K562 (cell line): Measurements from ENCODE around the gene PPP1R12B.

ENCODE experiments used
- CC2D1A ChIP-seq: fragments of 450-650 bp; IDR thresholded peaks from 2 replicates; pipeline ENCODE4 v1.6.1; 2017; ENCODE audit warnings: mild to moderate bottlenecking
- EP300 ChIP-seq: IDR thresholded peaks from 2 replicates; pipeline ENCODE4 v1.6.1; 2012; ENCODE audit warnings: low read length, improper control_type of control experiment
- EZH2 ChIP-seq: IDR thresholded peaks from 2 replicates; pipeline ENCODE4 v1.6.1; 2012; ENCODE audit warnings: low read depth, mild to moderate bottlenecking, inconsistent platforms, low read length, borderline replicate concordance
- JUN ChIP-seq, 2 experiments: sonication (generic) in 1 of 2; formaldehyde crosslinking in 1 of 2; IDR thresholded peaks; 2 replicates each; pipeline versions ENCODE4 v1.6.1 to v1.8.0; 2012 to 2022; ENCODE audit warnings: borderline replicate concordance in 2 of 2, mild to moderate bottlenecking in 2 of 2, improper control_type of control experiment in 1 of 2, low read depth in 1 of 2, low read length in 1 of 2, missing genetic modification reagents in 1 of 2
- JUND ChIP-seq, 2 experiments: IDR thresholded peaks; 2 replicates in 1 of 2; 3 replicates in 1 of 2; pipeline ENCODE4 v1.6.1; 2011; ENCODE audit warnings: borderline replicate concordance in 2 of 2, low read depth in 2 of 2, low read length in 2 of 2, improper control_type of control experiment in 1 of 2, missing biosample characterization in 1 of 2, missing genetic modification characterization in 1 of 2, missing genetic modification reagents in 1 of 2
- MAZ ChIP-seq, 2 experiments: fragments of 450-650 bp in 1 of 2; sonication (generic) in 1 of 2; formaldehyde crosslinking; IDR thresholded peaks in 1 of 2; conservative IDR thresholded peaks in 1 of 2; 2 replicates each; pipeline versions ENCODE4 v1.4.0 to v1.5.0; 2020; ENCODE audit warnings: mild to moderate bottlenecking in 1 of 2, missing genetic modification reagents in 1 of 2
- NFE2L1 ChIP-seq: fragments of 450-650 bp; IDR thresholded peaks from 2 replicates; pipeline ENCODE4 v1.6.1; 2016; ENCODE audit warnings: missing genetic modification characterization, low read depth, mild to moderate bottlenecking, missing compliant biosample characterization, moderate library complexity, borderline replicate concordance
- POLR2A ChIP-seq: fragments of 450-650 bp; conservative IDR thresholded peaks from 2 replicates; pipeline ENCODE4 v1.6.1; 2016
- ZNF121 ChIP-seq: sonication (generic); formaldehyde crosslinking; conservative IDR thresholded peaks from 2 replicates; pipeline ENCODE4 v1.8.0; 2022; ENCODE audit warnings: missing genetic modification reagents
- ZNF140 ChIP-seq: fragments of 250-450 bp; sonication (Bioruptor Pico); IDR thresholded peaks from 2 replicates; pipeline ENCODE4 v1.8.0; 2021; ENCODE audit warnings: moderate library complexity, mild to moderate bottlenecking, inconsistent platforms
- TF ChIP-seq, protein P1 (sequence below), 3 experiments: IDR thresholded peaks in 2 of 3; conservative IDR thresholded peaks in 1 of 3; 2 replicates each; pipeline ENCODE4 v1.5.1; 2011 to 2012; ENCODE audit warnings: low read length in 3 of 3, mild to moderate bottlenecking in 3 of 3, control low read depth in 2 of 3, improper control_type of control experiment in 1 of 3, inconsistent platforms in 1 of 3, low read depth in 1 of 3, mixed read lengths in 1 of 3, moderate library complexity in 1 of 3; ENCODE audit not compliant: insufficient read depth in 2 of 3
- TF ChIP-seq, protein P2 (sequence below): fragments of 450-650 bp; IDR thresholded peaks from 2 replicates; pipeline ENCODE4 v1.6.1; 2016
- TF ChIP-seq, protein P3 (sequence below): fragments of 450-650 bp; IDR thresholded peaks from 2 replicates; pipeline ENCODE4 v1.7.1; 2018; ENCODE audit warnings: mild to moderate bottlenecking, low read depth; ENCODE audit not compliant: partially characterized antibody

DNA sequence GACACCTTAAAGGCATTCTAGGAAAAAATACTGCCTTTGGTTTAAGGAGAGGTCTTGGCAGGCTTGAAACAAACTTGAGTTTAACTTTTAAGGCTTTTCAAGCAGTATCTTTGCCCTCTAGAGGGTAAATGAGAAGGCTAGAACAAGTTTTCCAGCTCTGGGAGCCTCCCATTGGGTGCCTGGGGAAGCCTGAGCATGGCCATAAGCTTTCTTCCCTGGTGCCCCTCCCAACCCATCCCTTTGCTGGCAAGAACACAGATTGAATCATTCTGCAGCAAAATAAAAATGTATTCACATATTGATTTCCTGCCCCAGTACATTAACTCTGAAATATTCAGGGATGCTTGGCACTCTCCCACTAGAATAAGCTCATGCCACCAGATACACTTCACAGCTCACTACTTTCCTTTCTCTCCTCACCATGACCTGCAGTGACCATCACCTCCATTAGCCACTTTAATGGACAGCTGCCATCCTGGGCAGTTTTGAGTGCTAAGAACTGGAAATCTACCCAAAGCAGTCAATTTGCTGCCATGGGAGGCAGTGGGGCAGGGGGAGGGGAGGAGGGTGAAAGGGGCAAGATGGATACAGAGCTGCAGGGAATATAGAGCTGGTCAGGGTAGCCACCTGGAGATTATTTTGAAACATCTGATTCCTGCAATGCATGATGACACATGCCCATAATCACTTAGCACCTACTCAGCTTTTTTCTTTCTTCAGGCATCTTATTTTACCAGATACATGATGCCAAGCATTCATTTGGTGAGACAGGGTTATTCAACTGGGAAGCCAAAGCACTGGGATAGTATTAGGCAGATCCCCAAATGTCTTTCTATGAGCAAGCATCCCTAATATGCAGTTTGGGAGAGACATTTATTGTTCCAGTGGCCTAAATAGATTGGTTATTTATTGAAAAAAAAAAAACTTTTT, 221.2 kb downstream of the PPP1R12B start:
- TF ChIP-seq, protein P1, sequence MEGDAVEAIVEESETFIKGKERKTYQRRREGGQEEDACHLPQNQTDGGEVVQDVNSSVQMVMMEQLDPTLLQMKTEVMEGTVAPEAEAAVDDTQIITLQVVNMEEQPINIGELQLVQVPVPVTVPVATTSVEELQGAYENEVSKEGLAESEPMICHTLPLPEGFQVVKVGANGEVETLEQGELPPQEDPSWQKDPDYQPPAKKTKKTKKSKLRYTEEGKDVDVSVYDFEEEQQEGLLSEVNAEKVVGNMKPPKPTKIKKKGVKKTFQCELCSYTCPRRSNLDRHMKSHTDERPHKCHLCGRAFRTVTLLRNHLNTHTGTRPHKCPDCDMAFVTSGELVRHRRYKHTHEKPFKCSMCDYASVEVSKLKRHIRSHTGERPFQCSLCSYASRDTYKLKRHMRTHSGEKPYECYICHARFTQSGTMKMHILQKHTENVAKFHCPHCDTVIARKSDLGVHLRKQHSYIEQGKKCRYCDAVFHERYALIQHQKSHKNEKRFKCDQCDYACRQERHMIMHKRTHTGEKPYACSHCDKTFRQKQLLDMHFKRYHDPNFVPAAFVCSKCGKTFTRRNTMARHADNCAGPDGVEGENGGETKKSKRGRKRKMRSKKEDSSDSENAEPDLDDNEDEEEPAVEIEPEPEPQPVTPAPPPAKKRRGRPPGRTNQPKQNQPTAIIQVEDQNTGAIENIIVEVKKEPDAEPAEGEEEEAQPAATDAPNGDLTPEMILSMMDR (IDR thresholded peaks at IDR 0.05 in 2 of 3, conservative IDR thresholded peaks at IDR 0.05 in 1 of 3; ENCODE audit: insufficient read depth in 2 of 3, low read depth in 1 of 3, low read length in 3 of 3): no peak
- TF ChIP-seq POLR2A: no peak
- TF ChIP-seq ZNF121 (CRISPR knock-in tag): no peak
- TF ChIP-seq ZNF140 (CRISPR knock-in tag): no peak
- TF ChIP-seq EZH2: no peak
- no peak for TF ChIP-seq CC2D1A
- TF ChIP-seq EP300: no peak
- TF ChIP-seq MAZ (CRISPR knock-in tag; conservative IDR thresholded peaks at IDR 0.05 in 1 of 2, IDR thresholded peaks at IDR 0.05 in 1 of 2): no peak
- TF ChIP-seq JUN (IDR thresholded peaks at IDR 0.05; ENCODE audit: borderline replicate concordance, low read depth, low read length): no peak
- TF ChIP-seq JUN (CRISPR knock-in tag; IDR thresholded peaks at IDR 0.05; ENCODE audit: borderline replicate concordance): no peak
- no peak for TF ChIP-seq JUND (IDR thresholded peaks at IDR 0.05; ENCODE audit: borderline replicate concordance, low read depth, low read length)
- no peak for TF ChIP-seq JUND (tag; IDR thresholded peaks at IDR 0.05; ENCODE audit: borderline replicate concordance, low read depth, low read length)
- no peak for TF ChIP-seq NFE2L1 (tag)
- TF ChIP-seq, protein P2, sequence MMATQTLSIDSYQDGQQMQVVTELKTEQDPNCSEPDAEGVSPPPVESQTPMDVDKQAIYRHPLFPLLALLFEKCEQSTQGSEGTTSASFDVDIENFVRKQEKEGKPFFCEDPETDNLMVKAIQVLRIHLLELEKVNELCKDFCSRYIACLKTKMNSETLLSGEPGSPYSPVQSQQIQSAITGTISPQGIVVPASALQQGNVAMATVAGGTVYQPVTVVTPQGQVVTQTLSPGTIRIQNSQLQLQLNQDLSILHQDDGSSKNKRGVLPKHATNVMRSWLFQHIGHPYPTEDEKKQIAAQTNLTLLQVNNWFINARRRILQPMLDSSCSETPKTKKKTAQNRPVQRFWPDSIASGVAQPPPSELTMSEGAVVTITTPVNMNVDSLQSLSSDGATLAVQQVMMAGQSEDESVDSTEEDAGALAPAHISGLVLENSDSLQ: no peak
- TF ChIP-seq, protein P3, sequence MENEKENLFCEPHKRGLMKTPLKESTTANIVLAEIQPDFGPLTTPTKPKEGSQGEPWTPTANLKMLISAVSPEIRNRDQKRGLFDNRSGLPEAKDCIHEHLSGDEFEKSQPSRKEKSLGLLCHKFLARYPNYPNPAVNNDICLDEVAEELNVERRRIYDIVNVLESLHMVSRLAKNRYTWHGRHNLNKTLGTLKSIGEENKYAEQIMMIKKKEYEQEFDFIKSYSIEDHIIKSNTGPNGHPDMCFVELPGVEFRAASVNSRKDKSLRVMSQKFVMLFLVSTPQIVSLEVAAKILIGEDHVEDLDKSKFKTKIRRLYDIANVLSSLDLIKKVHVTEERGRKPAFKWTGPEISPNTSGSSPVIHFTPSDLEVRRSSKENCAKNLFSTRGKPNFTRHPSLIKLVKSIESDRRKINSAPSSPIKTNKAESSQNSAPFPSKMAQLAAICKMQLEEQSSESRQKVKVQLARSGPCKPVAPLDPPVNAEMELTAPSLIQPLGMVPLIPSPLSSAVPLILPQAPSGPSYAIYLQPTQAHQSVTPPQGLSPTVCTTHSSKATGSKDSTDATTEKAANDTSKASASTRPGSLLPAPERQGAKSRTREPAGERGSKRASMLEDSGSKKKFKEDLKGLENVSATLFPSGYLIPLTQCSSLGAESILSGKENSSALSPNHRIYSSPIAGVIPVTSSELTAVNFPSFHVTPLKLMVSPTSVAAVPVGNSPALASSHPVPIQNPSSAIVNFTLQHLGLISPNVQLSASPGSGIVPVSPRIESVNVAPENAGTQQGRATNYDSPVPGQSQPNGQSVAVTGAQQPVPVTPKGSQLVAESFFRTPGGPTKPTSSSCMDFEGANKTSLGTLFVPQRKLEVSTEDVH: no peak
